A549 (cell line): ENCODE measurements around the gene LYPLA2. TPM values are rescaled to one million over a fixed set of nuclear protein-coding genes. Genes with fewer than 3 reads are reported as not detected.

Source experiments
- ATAC-seq, 2 experiments: fragments of 200-7000 bp in 1 of 2; fragments of >200 bp in 1 of 2; cut with Nextera tagmentation in 1 of 2; cut with Tn5 transposase in 1 of 2; 3 replicates each; pipeline versions ENCODE4 v1.8.0 to v1.9.1; 2018 to 2020; ENCODE audit warnings: mild to moderate bottlenecking in 1 of 2, moderate library complexity in 1 of 2
- CTCF ChIA-PET: fragments of 300-600 bp; sonication (Branson Sonifier 250); formaldehyde crosslinking; extraction: SDS; loops from one replicate; lab custom pipeline; 2021; ENCODE audit warnings: antibody characterized with exemption, inconsistent platforms; lab: Yijun Ruan, JAX
- POLR2A ChIA-PET: fragments of 350-600 bp; formaldehyde crosslinking; extraction: SDS; loops from one replicate; lab custom pipeline; 2021; ENCODE audit warnings: antibody characterized with exemption, inconsistent platforms; lab: Yijun Ruan, JAX
- DNase-seq, 2 experiments: peaks; one replicate each; pipeline versions ENCODE4 v3.0.0 to v3.0.0-alpha.2; 2011 to 2016; ENCODE audit warnings: low read depth in 1 of 2, low spot score in 1 of 2
- FAIRE-seq: peaks from 2 replicates; lab custom pipeline; 2011; peaks lifted over from hg19 to GRCh38; lab: Jason Lieb, UNC
- H3K27ac ChIP-seq, 2 experiments: fragments of >200 bp; sonication (Bioruptor Twin); formaldehyde crosslinking; 3 replicates each; pipeline ENCODE4 v1.5.1; 2016 to 2017
- H3K4me1 ChIP-seq: fragments of >200 bp; sonication (Bioruptor Twin); formaldehyde crosslinking; 3 replicates; pipeline ENCODE4 v1.6.1; 2016
- H3K4me2 ChIP-seq: fragments of >200 bp; sonication (Bioruptor Twin); formaldehyde crosslinking; 3 replicates; pipeline ENCODE4 v1.6.1; 2016
- H3K4me3 ChIP-seq: fragments of >200 bp; sonication (Bioruptor Twin); formaldehyde crosslinking; 3 replicates; pipeline ENCODE4 v1.5.1; 2016
- H3K9me3 ChIP-seq: fragments of >200 bp; sonication (Bioruptor Twin); formaldehyde crosslinking; 3 replicates; pipeline ENCODE4 v1.6.1; 2016
- BHLHE40 ChIP-seq: IDR thresholded peaks from 2 replicates; pipeline ENCODE4 v1.6.1; 2012; ENCODE audit warnings: low read depth, low read length, inconsistent platforms
- CEBPB ChIP-seq, 2 experiments: fragments of >200 bp in 1 of 2; sonication (Bioruptor Twin) in 1 of 2; formaldehyde crosslinking in 1 of 2; IDR thresholded peaks; 2 replicates each; pipeline ENCODE4 v1.6.1; 2012 to 2016
- ESRRA ChIP-seq: fragments of 150-350 bp; IDR thresholded peaks from 2 replicates; pipeline ENCODE4 v1.6.1; 2014; ENCODE audit warnings: mild to moderate bottlenecking, low read length, borderline replicate concordance
- FOSB ChIP-seq: fragments of 250-450 bp; sonication (Bioruptor Pico); IDR thresholded peaks from 2 replicates; pipeline ENCODE4 v1.5.0; 2020; ENCODE audit warnings: mild to moderate bottlenecking, moderate library complexity
- GATA3 ChIP-seq: IDR thresholded peaks from 2 replicates; pipeline ENCODE4 v1.6.1; 2012; ENCODE audit warnings: borderline replicate concordance
- HDAC2 ChIP-seq: fragments of 200-600 bp; sonication (generic); IDR thresholded peaks from 2 replicates; pipeline ENCODE4 v1.6.1; 2016
- HOXB5 ChIP-seq: fragments of 250-450 bp; sonication (Bioruptor Pico); IDR thresholded peaks from 2 replicates; pipeline ENCODE4 v1.5.0; 2020; ENCODE audit warnings: mild to moderate bottlenecking, moderate library complexity
- JUNB ChIP-seq: fragments of >200 bp; sonication (Bioruptor Twin); formaldehyde crosslinking; IDR thresholded peaks from 2 replicates; pipeline ENCODE4 v1.6.1; 2016
- KDM1A ChIP-seq: fragments of 200-600 bp; sonication (generic); IDR thresholded peaks from 2 replicates; pipeline ENCODE4 v1.6.1; 2016; ENCODE audit warnings: low read depth, mild to moderate bottlenecking
- MYC ChIP-seq: IDR thresholded peaks from 2 replicates; pipeline ENCODE4 v1.6.1; 2012; ENCODE audit warnings: mild to moderate bottlenecking, inconsistent platforms, low read length, improper control_type of control experiment, borderline replicate concordance
- PHF8 ChIP-seq: fragments of 200-600 bp; sonication (generic); IDR thresholded peaks from 2 replicates; pipeline ENCODE4 v1.6.1; 2016; ENCODE audit warnings: low read depth, mild to moderate bottlenecking, antibody characterized with exemption, moderate library complexity, borderline replicate concordance
- RAD21 ChIP-seq, 2 experiments: fragments of >200 bp in 1 of 2; sonication (Bioruptor Twin) in 1 of 2; formaldehyde crosslinking in 1 of 2; IDR thresholded peaks in 1 of 2; conservative IDR thresholded peaks in 1 of 2; 2 replicates in 1 of 2; 3 replicates in 1 of 2; pipeline ENCODE4 v1.6.1; 2012 to 2018; ENCODE audit warnings: inconsistent platforms in 1 of 2
- RARB ChIP-seq: fragments of 250-450 bp; sonication (Bioruptor Pico); IDR thresholded peaks from 2 replicates; pipeline ENCODE4 v1.8.0; 2021; ENCODE audit warnings: mild to moderate bottlenecking, moderate library complexity
- RFX5 ChIP-seq: fragments of 450-650 bp; IDR thresholded peaks from 2 replicates; pipeline ENCODE4 v1.7.1; 2014; ENCODE audit warnings: antibody characterized with exemption, mild to moderate bottlenecking, moderate library complexity
- TFCP2L1 ChIP-seq: fragments of 250-450 bp; sonication (Bioruptor Pico); IDR thresholded peaks from 2 replicates; pipeline ENCODE4 v1.5.0; 2021; ENCODE audit warnings: mild to moderate bottlenecking
- TP53 ChIP-seq: fragments of 250-450 bp; sonication (Bioruptor Pico); IDR thresholded peaks from 2 replicates; pipeline ENCODE4 v1.5.0; 2021; ENCODE audit warnings: mild to moderate bottlenecking, moderate library complexity
- WGBS: methylation state at CpG from one replicate; pipeline ENCODE4 v1.1.6; 2017; ENCODE audit errors: missing lambda C conversion rate; 5-methylcytosine and 5-hydroxymethylcytosine counted together
- polyA plus RNA-seq, 4 experiments: library from polyadenylated mRNA; depleted of rRNA in 3 of 4; stranded (reverse); fragments of >200 nt; fragmentation: RNase III in 1 of 4; extraction: RNeasy Plus Mini Kit Qiagen cat#74134 plus additional on column Dnase treatment in 1 of 4; gene quantifications; 2 replicates in 3 of 4; 3 replicates in 1 of 4; pipeline ENCODE4 v1.2.3, GENCODE V29; 2011 to 2017
- TF ChIP-seq, protein P1 (sequence below): fragments of >200 bp; sonication (Bioruptor Twin); formaldehyde crosslinking; IDR thresholded peaks from 3 replicates; pipeline ENCODE4 v1.6.1; 2016
- TF ChIP-seq, protein P2 (sequence below): fragments of 200-600 bp; sonication (generic); IDR thresholded peaks from 2 replicates; pipeline ENCODE4 v1.6.1; 2016; ENCODE audit warnings: antibody characterized with exemption, mild to moderate bottlenecking, moderate library complexity
- TF ChIP-seq, protein P3 (sequence below): fragments of 250-450 bp; sonication (Bioruptor Pico); IDR thresholded peaks from 2 replicates; pipeline ENCODE4 v1.5.0; 2021; ENCODE audit warnings: mild to moderate bottlenecking, moderate library complexity, borderline replicate concordance
- TF ChIP-seq, protein P4 (sequence below): fragments of 450-650 bp; IDR thresholded peaks from 2 replicates; pipeline ENCODE4 v1.6.1; 2014; ENCODE audit warnings: antibody characterized with exemption

The LYPLA2 gene
- polyA plus RNA-seq, 2 of the 4 experiments (the other 2 are of a cell fraction) = 17.8 to 49.2 TPM

DNA sequence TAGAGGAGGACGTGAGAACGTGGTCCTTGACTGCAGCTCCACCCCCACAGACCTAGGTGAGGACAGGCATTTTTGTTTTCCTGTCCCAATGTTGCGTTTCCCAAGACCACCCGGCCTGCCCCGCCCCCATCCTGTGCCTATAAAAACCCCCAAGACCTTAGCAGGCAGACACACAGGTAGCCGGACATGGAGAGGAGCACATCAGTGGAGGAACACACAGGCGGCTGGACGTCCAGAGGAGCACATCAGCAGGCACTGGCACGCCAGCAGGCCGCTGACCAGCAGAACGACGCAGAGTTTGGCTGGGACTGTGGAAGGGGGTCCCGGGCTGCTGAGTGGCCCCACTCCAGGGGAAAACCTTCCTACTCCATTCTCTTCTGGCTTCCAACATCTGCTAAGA is 47.0 kb downstream of the LYPLA2 start:
- Histone ChIP-seq H3K4me2 (peak overlapping the region; percentile 92), H3K4me1 (peaks cover 6% of the 10 kb centered on the region; the same call in 1 of the 3 replicates), H3K27ac (peak overlapping the region in 1 of 2 experiments; percentile 72; a peak in 2 of 6 replicates), H3K4me3 (peak overlapping the region; percentile 52), H3K9me3 (no peaks in the 10 kb centered on the region)
- ChIA-PET CTCF (interaction anchor here (1.1 to 1.6 kb wide), 2 partner anchors 27 to 32 kb away, joined by 3 to 7 read pairs; no protein-coding TSS in a partner anchor), POLR2A (interaction anchor here (3.4 kb wide), 1 partner anchor 13 kb away, joined by 9 read pairs; the partner anchor contains the start of gene HMGCL)
- TF ChIP-seq, protein P1, sequence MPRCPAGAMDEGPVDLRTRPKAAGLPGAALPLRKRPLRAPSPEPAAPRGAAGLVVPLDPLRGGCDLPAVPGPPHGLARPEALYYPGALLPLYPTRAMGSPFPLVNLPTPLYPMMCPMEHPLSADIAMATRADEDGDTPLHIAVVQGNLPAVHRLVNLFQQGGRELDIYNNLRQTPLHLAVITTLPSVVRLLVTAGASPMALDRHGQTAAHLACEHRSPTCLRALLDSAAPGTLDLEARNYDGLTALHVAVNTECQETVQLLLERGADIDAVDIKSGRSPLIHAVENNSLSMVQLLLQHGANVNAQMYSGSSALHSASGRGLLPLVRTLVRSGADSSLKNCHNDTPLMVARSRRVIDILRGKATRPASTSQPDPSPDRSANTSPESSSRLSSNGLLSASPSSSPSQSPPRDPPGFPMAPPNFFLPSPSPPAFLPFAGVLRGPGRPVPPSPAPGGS = no peak
- TF ChIP-seq JUNB = no peak
- TF ChIP-seq RAD21 (conservative IDR thresholded peaks at IDR 0.05 in 1 of 2, IDR thresholded peaks at IDR 0.05 in 1 of 2) = no peak
- no peak for TF ChIP-seq MYC
- no peak for TF ChIP-seq ESRRA
- no peak for TF ChIP-seq RARB
- TF ChIP-seq GATA3 = no peak
- WGBS = 13% methylated on average over 11 of the region's 13 CpGs
- DNase-seq (no peak), ATAC-seq (peak; percentile 55 to 59; a peak in 4 of 6 replicates), FAIRE-seq (no peak)

DNA sequence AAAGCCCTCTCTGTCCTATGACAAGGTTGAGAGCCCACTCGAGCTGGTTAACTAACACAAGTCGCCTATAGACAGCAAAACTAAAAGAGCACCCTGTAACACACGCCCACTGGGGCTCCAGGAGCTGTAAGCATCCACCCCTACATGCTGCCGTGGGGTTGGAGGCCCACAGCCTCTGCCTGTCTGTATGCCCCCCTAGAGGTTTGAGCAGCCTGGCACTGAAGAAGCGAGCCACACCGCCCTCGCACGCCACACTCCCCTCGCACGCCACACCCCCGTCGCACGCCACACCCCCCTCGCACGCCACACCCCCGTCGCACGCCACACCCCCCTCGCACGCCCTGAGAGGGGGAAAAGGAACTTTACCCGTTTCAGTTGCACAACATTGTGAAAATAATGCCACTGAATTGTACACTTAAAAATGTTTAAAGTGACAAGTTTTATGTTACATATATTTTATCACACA is 47.5 kb downstream of the LYPLA2 start:
- Histone ChIP-seq H3K4me2 (peak overlapping the region; percentile 92), H3K4me1 (peaks cover 6% of the 10 kb centered on the region; the same call in 1 of the 3 replicates), H3K9me3 (no peaks in the 10 kb centered on the region), H3K27ac (peak overlapping the region; percentile 29 to 72; a peak in 3 of 6 replicates), H3K4me3 (peak overlapping the region; percentile 52)
- POLR2A ChIA-PET = interaction anchor here (3.4 kb wide), 1 partner anchor 13 kb away, joined by 9 read pairs; the partner anchor contains the start of gene HMGCL
- FAIRE-seq (no peak), ATAC-seq (peak; percentile 98 to 99), DNase-seq (peak; percentile 47 to 52)
- CTCF ChIA-PET = interaction anchor here (1.1 to 1.6 kb wide), 2 partner anchors 28 to 32 kb away, joined by 3 to 7 read pairs; no protein-coding TSS in a partner anchor
- WGBS = under 1% methylated on average over 14 of the region's 21 CpGs
- TF ChIP-seq FOSB (CRISPR knock-in tag) (no peak), HOXB5 (CRISPR knock-in tag) (no peak), CEBPB (IDR thresholded peaks at IDR 0.05) (peak in 1 of 2 experiments; percentile 69; a peak in 2 of 4 replicates)

DNA sequence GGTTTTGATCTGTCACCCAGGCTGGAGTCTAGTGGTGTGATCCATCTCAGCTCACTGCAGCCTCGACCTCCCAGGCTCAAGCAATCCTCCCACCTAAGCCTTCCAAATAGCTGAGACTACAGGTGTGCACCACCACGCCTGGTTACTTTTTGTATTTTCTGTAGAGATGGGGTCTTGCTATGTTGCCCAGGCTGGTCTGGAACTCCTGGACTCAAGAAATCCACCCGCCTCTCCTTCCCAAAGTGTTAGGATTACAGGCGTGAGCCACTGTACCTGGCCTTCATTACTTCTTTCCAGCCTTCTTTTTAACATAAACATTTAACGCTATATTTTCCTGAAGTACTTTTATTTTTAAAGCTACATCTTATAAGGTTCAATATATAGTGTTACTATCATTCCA is 52.7 kb downstream of the LYPLA2 start:
- Histone ChIP-seq H3K9me3 (0 out of 3 replicates have a peak, but pooled peaks cover 4% of the 10 kb centered on the region), H3K4me3 (no peak overlapping the region), H3K4me1 (no peaks in the 10 kb centered on the region)
- POLR2A ChIA-PET = no interaction called here
- FAIRE-seq (no peak), ATAC-seq (no peak)
- TF ChIP-seq, protein P2, sequence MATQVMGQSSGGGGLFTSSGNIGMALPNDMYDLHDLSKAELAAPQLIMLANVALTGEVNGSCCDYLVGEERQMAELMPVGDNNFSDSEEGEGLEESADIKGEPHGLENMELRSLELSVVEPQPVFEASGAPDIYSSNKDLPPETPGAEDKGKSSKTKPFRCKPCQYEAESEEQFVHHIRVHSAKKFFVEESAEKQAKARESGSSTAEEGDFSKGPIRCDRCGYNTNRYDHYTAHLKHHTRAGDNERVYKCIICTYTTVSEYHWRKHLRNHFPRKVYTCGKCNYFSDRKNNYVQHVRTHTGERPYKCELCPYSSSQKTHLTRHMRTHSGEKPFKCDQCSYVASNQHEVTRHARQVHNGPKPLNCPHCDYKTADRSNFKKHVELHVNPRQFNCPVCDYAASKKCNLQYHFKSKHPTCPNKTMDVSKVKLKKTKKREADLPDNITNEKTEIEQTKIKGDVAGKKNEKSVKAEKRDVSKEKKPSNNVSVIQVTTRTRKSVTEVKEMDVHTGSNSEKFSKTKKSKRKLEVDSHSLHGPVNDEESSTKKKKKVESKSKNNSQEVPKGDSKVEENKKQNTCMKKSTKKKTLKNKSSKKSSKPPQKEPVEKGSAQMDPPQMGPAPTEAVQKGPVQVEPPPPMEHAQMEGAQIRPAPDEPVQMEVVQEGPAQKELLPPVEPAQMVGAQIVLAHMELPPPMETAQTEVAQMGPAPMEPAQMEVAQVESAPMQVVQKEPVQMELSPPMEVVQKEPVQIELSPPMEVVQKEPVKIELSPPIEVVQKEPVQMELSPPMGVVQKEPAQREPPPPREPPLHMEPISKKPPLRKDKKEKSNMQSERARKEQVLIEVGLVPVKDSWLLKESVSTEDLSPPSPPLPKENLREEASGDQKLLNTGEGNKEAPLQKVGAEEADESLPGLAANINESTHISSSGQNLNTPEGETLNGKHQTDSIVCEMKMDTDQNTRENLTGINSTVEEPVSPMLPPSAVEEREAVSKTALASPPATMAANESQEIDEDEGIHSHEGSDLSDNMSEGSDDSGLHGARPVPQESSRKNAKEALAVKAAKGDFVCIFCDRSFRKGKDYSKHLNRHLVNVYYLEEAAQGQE = no peak
- TF ChIP-seq TFCP2L1 (no peak), KDM1A (no peak), RFX5 (no peak), MYC (no peak), HOXB5 (CRISPR knock-in tag) (no peak), GATA3 (no peak), TP53 (CRISPR knock-in tag) (no peak), HDAC2 (no peak), RARB (no peak), JUNB (no peak), PHF8 (no peak), BHLHE40 (no peak)
- TF ChIP-seq, protein P3, sequence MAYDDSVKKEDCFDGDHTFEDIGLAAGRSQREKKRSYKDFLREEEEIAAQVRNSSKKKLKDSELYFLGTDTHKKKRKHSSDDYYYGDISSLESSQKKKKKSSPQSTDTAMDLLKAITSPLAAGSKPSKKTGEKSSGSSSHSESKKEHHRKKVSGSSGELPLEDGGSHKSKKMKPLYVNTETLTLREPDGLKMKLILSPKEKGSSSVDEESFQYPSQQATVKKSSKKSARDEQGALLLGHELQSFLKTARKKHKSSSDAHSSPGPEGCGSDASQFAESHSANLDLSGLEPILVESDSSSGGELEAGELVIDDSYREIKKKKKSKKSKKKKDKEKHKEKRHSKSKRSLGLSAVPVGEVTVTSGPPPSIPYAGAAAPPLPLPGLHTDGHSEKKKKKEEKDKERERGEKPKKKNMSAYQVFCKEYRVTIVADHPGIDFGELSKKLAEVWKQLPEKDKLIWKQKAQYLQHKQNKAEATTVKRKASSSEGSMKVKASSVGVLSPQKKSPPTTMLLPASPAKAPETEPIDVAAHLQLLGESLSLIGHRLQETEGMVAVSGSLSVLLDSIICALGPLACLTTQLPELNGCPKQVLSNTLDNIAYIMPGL (CRISPR knock-in tag) = no peak
- TF ChIP-seq, protein P4, sequence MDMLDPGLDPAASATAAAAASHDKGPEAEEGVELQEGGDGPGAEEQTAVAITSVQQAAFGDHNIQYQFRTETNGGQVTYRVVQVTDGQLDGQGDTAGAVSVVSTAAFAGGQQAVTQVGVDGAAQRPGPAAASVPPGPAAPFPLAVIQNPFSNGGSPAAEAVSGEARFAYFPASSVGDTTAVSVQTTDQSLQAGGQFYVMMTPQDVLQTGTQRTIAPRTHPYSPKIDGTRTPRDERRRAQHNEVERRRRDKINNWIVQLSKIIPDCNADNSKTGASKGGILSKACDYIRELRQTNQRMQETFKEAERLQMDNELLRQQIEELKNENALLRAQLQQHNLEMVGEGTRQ = no peak
- TF ChIP-seq, all 56 proteins: peak for 0
- 76% methylated on average over 5 of the region's 5 CpGs for WGBS
- no peak overlapping the region for H3K4me2 ChIP-seq
- DNase-seq = no peak
- H3K27ac ChIP-seq = no peak overlapping the region
- CTCF ChIA-PET = interaction anchor here (1.1 to 1.2 kb wide), 2 partner anchors 34 to 44 kb away, joined by 3 to 4 read pairs; no protein-coding TSS in a partner anchor
